ENCODE results near the gene ECE1.

The ECE1 gene

GRCh38 chr1:21293537-21294265 lies 3.4 kb upstream of the ECE1 start:
- no peaks in the 10 kb centered on the region for H3K27me3 ChIP-seq (ENCODE audit: insufficient read depth, low read depth, severe bottlenecking)
- H3K4me3 ChIP-seq (ENCODE audit: low read depth, low read length): no peak overlapping the region
- DNase-seq: no peak
- no peak for TF ChIP-seq CTCF (IDR thresholded peaks at IDR 0.05; ENCODE audit: low read depth, low read length)
- H3K27ac ChIP-seq: no peak overlapping the region
- no peaks in the 10 kb centered on the region for H3K36me3 ChIP-seq
- no peaks in the 10 kb centered on the region for H3K9me3 ChIP-seq (ENCODE audit: severe bottlenecking)

GRCh38 chr1:21292984-21293536 lies 2.8 kb upstream of the ECE1 start:
- Histone ChIP-seq H3K9me3 (ENCODE audit: severe bottlenecking) (no peaks in the 10 kb centered on the region), H3K36me3 (no peaks in the 10 kb centered on the region), H3K27me3 (ENCODE audit: insufficient read depth, low read depth, severe bottlenecking) (no peaks in the 10 kb centered on the region), H3K4me3 (ENCODE audit: low read depth, low read length) (no peak overlapping the region), H3K27ac (no peak overlapping the region)
- TF ChIP-seq CTCF (IDR thresholded peaks at IDR 0.05; ENCODE audit: low read depth, low read length): no peak
- DNase-seq: no peak

- no peak for DNase-seq
- TF ChIP-seq CTCF (IDR thresholded peaks at IDR 0.05; ENCODE audit: low read depth, low read length): no peak
- no peaks in the 10 kb centered on the region for H3K9me3 ChIP-seq (ENCODE audit: severe bottlenecking)
- no peak overlapping the region for H3K27ac ChIP-seq
- no peak overlapping the region for H3K4me3 ChIP-seq (ENCODE audit: low read depth, low read length)
- no peaks in the 10 kb centered on the region for H3K36me3 ChIP-seq
- H3K27me3 ChIP-seq (ENCODE audit: insufficient read depth, low read depth, severe bottlenecking): no peaks in the 10 kb centered on the region
These were observed 2.3 kb upstream of the ECE1 start for GRCh38 chr1:21292503-21292983.

- no peak overlapping the region for H3K27ac ChIP-seq
- no peak overlapping the region for H3K4me3 ChIP-seq (ENCODE audit: low read depth, low read length)
- DNase-seq: no peak
- no peaks in the 10 kb centered on the region for H3K27me3 ChIP-seq (ENCODE audit: insufficient read depth, low read depth, severe bottlenecking)
- no peak for TF ChIP-seq CTCF (IDR thresholded peaks at IDR 0.05; ENCODE audit: low read depth, low read length)
- no peaks in the 10 kb centered on the region for H3K9me3 ChIP-seq (ENCODE audit: severe bottlenecking)
- H3K36me3 ChIP-seq: no peaks in the 10 kb centered on the region
These were observed 1.7 kb upstream of the ECE1 start for GRCh38 chr1:21291964-21292363.

- peak overlapping the region; percentile 76 for H3K27ac ChIP-seq
- H3K36me3 ChIP-seq: no peaks in the 10 kb centered on the region
- no peak for TF ChIP-seq CTCF (IDR thresholded peaks at IDR 0.05; ENCODE audit: low read depth, low read length)
- peak overlapping the region; percentile 81 for H3K4me3 ChIP-seq (ENCODE audit: low read depth, low read length)
- no peaks in the 10 kb centered on the region for H3K27me3 ChIP-seq (ENCODE audit: insufficient read depth, low read depth, severe bottlenecking)
- DNase-seq: peak; percentile 39
- no peaks in the 10 kb centered on the region for H3K9me3 ChIP-seq (ENCODE audit: severe bottlenecking)
These were observed 921 bp upstream of the ECE1 start for GRCh38 chr1:21291184-21291583.

All from WERI-Rb-1 (cell line).